Measurements from ENCODE around the gene CCDC190. TPM values are rescaled to one million over a fixed set of nuclear protein-coding genes. Genes with fewer than 3 reads are reported as not detected.

CCDC190 gene
- total RNA-seq, 1 donor from 2014 or later, result not detected

GRCh38 chr1:162868972-162869371 is 8.0 kb upstream of the CCDC190 start:
- no peak overlapping the region for H3K4me3 Mint-ChIP-seq

GRCh38 chr1:162861625-162862024 is 650 bp upstream of the CCDC190 start:
- Histone ChIP-seq H3K36me3 (no peaks in the 10 kb centered on the region), H3K9ac (no peak overlapping the region), H3K4me2 (no peak overlapping the region), H3K27me3 (no peaks in the 10 kb centered on the region), H4K20me1 (ENCODE audit: low read depth) (no peaks in the 10 kb centered on the region), H3K4me3 (no peak overlapping the region), H3K9me3 (ENCODE audit: low read depth) (no peaks in the 10 kb centered on the region), H3F3A (ENCODE audit: low read depth) (no peaks in the 10 kb centered on the region), H2AFZ (replicated peaks) (peak overlapping the region; percentile 13), H3K27ac (no peak overlapping the region), H3K4me1 (peaks cover 24% of the 10 kb centered on the region), H3K79me2 (ENCODE audit: low read depth) (no peaks in the 10 kb centered on the region)
- H3K9me3 Mint-ChIP-seq, result peaks cover 2% of the 10 kb centered on the region
- H3K27ac Mint-ChIP-seq, result peak overlapping the region; percentile 51
- no peak overlapping the region for H3K4me3 Mint-ChIP-seq
- DNase-seq (ENCODE audit: low spot score), result no peak
- peaks cover 9% of the 10 kb centered on the region for H3K4me1 Mint-ChIP-seq
- TF ChIP-seq EZH2phosphoT487 (IDR thresholded peaks at IDR 0.05) (no peak), CTCF (IDR thresholded peaks at IDR 0.05) (no peak), EZH2 (IDR thresholded peaks at IDR 0.05) (no peak)
- peaks cover 4% of the 10 kb centered on the region for H3K27me3 Mint-ChIP-seq (ENCODE audit: insufficient read depth, low read depth)
- no peaks in the 10 kb centered on the region for H3K36me3 Mint-ChIP-seq

More at GRCh38 chr1:162868972-162869371, 8.0 kb upstream of the CCDC190 start:
- TF ChIP-seq CTCF (IDR thresholded peaks at IDR 0.05), result no peak
- no peak for TF ChIP-seq EZH2phosphoT487 (IDR thresholded peaks at IDR 0.05)
- TF ChIP-seq EZH2 (IDR thresholded peaks at IDR 0.05), result no peak
- H3K27me3 Mint-ChIP-seq (ENCODE audit: insufficient read depth, low read depth), result no peaks in the 10 kb centered on the region
- no peaks in the 10 kb centered on the region for H3K79me2 ChIP-seq (ENCODE audit: low read depth)
- no peaks in the 10 kb centered on the region for H4K20me1 ChIP-seq (ENCODE audit: low read depth)
- H3K9me3 ChIP-seq (ENCODE audit: low read depth), result no peaks in the 10 kb centered on the region
- H3K36me3 Mint-ChIP-seq, result no peaks in the 10 kb centered on the region
- peaks cover 17% of the 10 kb centered on the region for H3K9me3 Mint-ChIP-seq
- no peaks in the 10 kb centered on the region for H3K27me3 ChIP-seq
- no peak overlapping the region for H3K27ac ChIP-seq
- no peak overlapping the region for H3K4me2 ChIP-seq
- H3K9ac ChIP-seq, result no peak overlapping the region
- H3K4me3 ChIP-seq, result no peak overlapping the region
- no peak for DNase-seq (ENCODE audit: low spot score)
- no peak overlapping the region for H2AFZ ChIP-seq (replicated peaks)
- H3K4me1 Mint-ChIP-seq, result no peaks in the 10 kb centered on the region
- H3K36me3 ChIP-seq, result no peaks in the 10 kb centered on the region
- no peaks in the 10 kb centered on the region for H3F3A ChIP-seq (ENCODE audit: low read depth)
- H3K4me1 ChIP-seq, result no peaks in the 10 kb centered on the region
- no peak overlapping the region for H3K27ac Mint-ChIP-seq

GRCh38 chr1:162859191-162859590 is 1.8 kb downstream of the CCDC190 start:
- Mint-ChIP-seq H3K9me3 (peaks cover 2% of the 10 kb centered on the region), H3K4me1 (peaks cover 19% of the 10 kb centered on the region), H3K36me3 (no peaks in the 10 kb centered on the region), H3K4me3 (no peak overlapping the region), H3K27me3 (ENCODE audit: insufficient read depth, low read depth) (peaks cover 4% of the 10 kb centered on the region), H3K27ac (no peak overlapping the region)
- no peaks in the 10 kb centered on the region for H3K9me3 ChIP-seq (ENCODE audit: low read depth)
- no peaks in the 10 kb centered on the region for H4K20me1 ChIP-seq (ENCODE audit: low read depth)
- no peak overlapping the region for H3K4me3 ChIP-seq
- peak overlapping the region; percentile 59 for H2AFZ ChIP-seq (replicated peaks)
- H3K27ac ChIP-seq, result no peak overlapping the region
- H3K79me2 ChIP-seq (ENCODE audit: low read depth), result no peaks in the 10 kb centered on the region
- H3K9ac ChIP-seq, result no peak overlapping the region
- no peaks in the 10 kb centered on the region for H3K36me3 ChIP-seq
- H3K27me3 ChIP-seq, result no peaks in the 10 kb centered on the region
- no peak for TF ChIP-seq EZH2 (IDR thresholded peaks at IDR 0.05)
- TF ChIP-seq EZH2phosphoT487 (IDR thresholded peaks at IDR 0.05), result no peak
- TF ChIP-seq CTCF (IDR thresholded peaks at IDR 0.05), result no peak
- H3F3A ChIP-seq (ENCODE audit: low read depth), result no peaks in the 10 kb centered on the region
- peak; percentile 16 for DNase-seq (ENCODE audit: low spot score)
- peaks cover 24% of the 10 kb centered on the region for H3K4me1 ChIP-seq
- H3K4me2 ChIP-seq, result no peak overlapping the region
